ENCODE measurements around the gene TBC1D5. TPM values are rescaled to one million over a fixed set of nuclear protein-coding genes. Genes with fewer than 3 reads are reported as not detected.

Gene TBC1D5
- total RNA-seq, 2 donors from 2014 or later, result 68.8 to 77.7 TPM

- DNase-seq, result no peak
- no peaks in the 10 kb centered on the region for H3K9me3 ChIP-seq (ENCODE audit: control insufficient read depth, low read length)
- H3K27me3 ChIP-seq (ENCODE audit: control insufficient read depth, insufficient read depth, low read length, poor library complexity, severe bottlenecking), result no peaks in the 10 kb centered on the region
- Mint-ChIP-seq H3K4me1 (peaks cover 63% of the 10 kb centered on the region), H3K36me3 (ENCODE audit: low read depth) (no peaks in the 10 kb centered on the region), H3K9me3 (no peaks in the 10 kb centered on the region), H3K4me3 (no peak overlapping the region), H3K27me3 (ENCODE audit: insufficient read depth) (no peaks in the 10 kb centered on the region), H3K27ac (peak overlapping the region; percentile 80)
- TF ChIP-seq CTCF (conservative IDR thresholded peaks at IDR 0.05), result no peak
- H3K27ac ChIP-seq (ENCODE audit: low read depth, low read length), result no peak overlapping the region
- no peak overlapping the region for H3K9ac ChIP-seq (ENCODE audit: extremely low read depth, low read length, poor library complexity, severe bottlenecking)
- no peak overlapping the region for H3K4me3 ChIP-seq (ENCODE audit: low read length)
- H3K36me3 ChIP-seq (ENCODE audit: control insufficient read depth, insufficient read depth, low read length), result no peaks in the 10 kb centered on the region
- peaks cover 22% of the 10 kb centered on the region for H3K4me1 ChIP-seq (ENCODE audit: control insufficient read depth, insufficient read depth, low read length)
These were observed 191.8 kb downstream of the TBC1D5 start for GRCh38 chr3:17550624-17551023.

GRCh38 chr3:17546500-17547255 lies 195.8 kb downstream of the TBC1D5 start:
- TF ChIP-seq CTCF (conservative IDR thresholded peaks at IDR 0.05), result peak; percentile 18
- Histone ChIP-seq H3K9me3 (ENCODE audit: control insufficient read depth, low read length) (peaks cover 13% of the 10 kb centered on the region), H3K36me3 (ENCODE audit: control insufficient read depth, insufficient read depth, low read length) (no peaks in the 10 kb centered on the region), H3K9ac (ENCODE audit: extremely low read depth, low read length, poor library complexity, severe bottlenecking) (no peak overlapping the region), H3K4me1 (ENCODE audit: control insufficient read depth, insufficient read depth, low read length) (no peaks in the 10 kb centered on the region), H3K27me3 (ENCODE audit: control insufficient read depth, insufficient read depth, low read length, poor library complexity, severe bottlenecking) (no peaks in the 10 kb centered on the region), H3K4me3 (ENCODE audit: low read length) (no peak overlapping the region), H3K27ac (ENCODE audit: low read depth, low read length) (no peak overlapping the region)
- Mint-ChIP-seq H3K4me1 (peaks cover 29% of the 10 kb centered on the region), H3K4me3 (no peak overlapping the region), H3K36me3 (ENCODE audit: low read depth) (peaks cover 9% of the 10 kb centered on the region), H3K9me3 (peaks cover 2% of the 10 kb centered on the region), H3K27me3 (ENCODE audit: insufficient read depth) (no peaks in the 10 kb centered on the region), H3K27ac (peak overlapping the region; percentile 59)
- peak; percentile 71 for DNase-seq
- 85 to 100% methylated on average over 1 to 8 of the region's 10 CpGs for WGBS, 2 experiments (ENCODE audit: insufficient coverage in 1 of 2, insufficient read length in 1 of 2)

GRCh38 chr3:17544632-17545031 lies 197.8 kb downstream of the TBC1D5 start:
- H3K27ac Mint-ChIP-seq, result no peak overlapping the region
- H3K9me3 Mint-ChIP-seq, result peaks cover 10% of the 10 kb centered on the region
- no peak overlapping the region for H3K27ac ChIP-seq (ENCODE audit: low read depth, low read length)
- 93 to 100% methylated on average over 1 to 2 of the region's 2 CpGs for WGBS, 2 experiments (ENCODE audit: insufficient coverage in 1 of 2, insufficient read length in 1 of 2)
- peak; percentile 52 for TF ChIP-seq CTCF (conservative IDR thresholded peaks at IDR 0.05)
- H3K4me3 ChIP-seq (ENCODE audit: low read length), result no peak overlapping the region
- no peak overlapping the region for H3K9ac ChIP-seq (ENCODE audit: extremely low read depth, low read length, poor library complexity, severe bottlenecking)
- H3K9me3 ChIP-seq (ENCODE audit: control insufficient read depth, low read length), result peaks cover 28% of the 10 kb centered on the region
- H3K27me3 ChIP-seq (ENCODE audit: control insufficient read depth, insufficient read depth, low read length, poor library complexity, severe bottlenecking), result no peaks in the 10 kb centered on the region
- no peaks in the 10 kb centered on the region for H3K4me1 ChIP-seq (ENCODE audit: control insufficient read depth, insufficient read depth, low read length)
- DNase-seq, result no peak
- H3K4me1 Mint-ChIP-seq, result peaks cover 13% of the 10 kb centered on the region
- H3K36me3 Mint-ChIP-seq (ENCODE audit: low read depth), result peaks cover 22% of the 10 kb centered on the region
- peaks cover 5% of the 10 kb centered on the region for H3K36me3 ChIP-seq (ENCODE audit: control insufficient read depth, insufficient read depth, low read length)
- H3K27me3 Mint-ChIP-seq (ENCODE audit: insufficient read depth), result no peaks in the 10 kb centered on the region
- H3K4me3 Mint-ChIP-seq, result no peak overlapping the region
